ENCODE results near the gene FKBP1A.

- no peak for TF ChIP-seq EZH2 (IDR thresholded peaks at IDR 0.05; ENCODE audit: borderline replicate concordance, low read length)
- TF ChIP-seq CTCF (conservative IDR thresholded peaks at IDR 0.05 in 1 of 2, IDR thresholded peaks at IDR 0.05 in 1 of 2; ENCODE audit: extremely low read depth in 1 of 2, insufficient read depth in 1 of 2, low read depth in 1 of 2, low read length in 2 of 2): no peak
These were observed 14.7 kb downstream of the FKBP1A start for GRCh38 chr20:1377984-1378734.
